ENCODE measurements around the gene CBX2.

GRCh38 chr17:79781012-79781650 lies 3.2 kb downstream of the CBX2 start:
- TF ChIP-seq CTCF (IDR thresholded peaks at IDR 0.05) (no peak), POLR2A (IDR thresholded peaks at IDR 0.05) (no peak)
